GM10847 (cell line): ENCODE results near the gene ROCK2.

Experiments
- POLR2A ChIP-seq: IDR thresholded peaks from 2 replicates; pipeline ENCODE4 v1.6.1; 2011; ENCODE audit not compliant: insufficient read length; ENCODE audit errors: extremely low read depth

ROCK2 gene

GRCh38 chr2:11288431-11288830 is 56.0 kb downstream of the ROCK2 start:
- no peak for TF ChIP-seq POLR2A

DNA sequence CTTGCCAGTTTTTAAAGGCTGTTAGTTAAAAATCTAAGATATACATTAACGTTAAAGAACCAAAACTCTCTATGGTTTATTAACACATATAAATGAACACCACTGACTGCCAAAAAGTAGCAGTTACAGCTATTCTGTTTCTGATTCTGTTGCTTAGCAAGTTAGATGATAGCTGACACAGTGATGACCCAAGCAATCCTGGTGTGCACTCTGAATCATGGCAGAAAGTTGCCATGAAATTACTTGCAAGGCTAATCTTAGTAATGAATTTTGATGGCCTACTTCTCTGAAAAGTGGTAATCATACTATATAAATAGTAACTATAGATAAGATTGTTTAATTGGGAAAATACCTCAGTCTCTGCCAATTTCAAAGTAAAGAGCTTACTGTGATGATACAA is 57.7 kb downstream of the ROCK2 start:
- TF ChIP-seq POLR2A: no peak

- no peak for TF ChIP-seq POLR2A
These were observed 58.1 kb downstream of the ROCK2 start for GRCh38 chr2:11286323-11286722.

DNA sequence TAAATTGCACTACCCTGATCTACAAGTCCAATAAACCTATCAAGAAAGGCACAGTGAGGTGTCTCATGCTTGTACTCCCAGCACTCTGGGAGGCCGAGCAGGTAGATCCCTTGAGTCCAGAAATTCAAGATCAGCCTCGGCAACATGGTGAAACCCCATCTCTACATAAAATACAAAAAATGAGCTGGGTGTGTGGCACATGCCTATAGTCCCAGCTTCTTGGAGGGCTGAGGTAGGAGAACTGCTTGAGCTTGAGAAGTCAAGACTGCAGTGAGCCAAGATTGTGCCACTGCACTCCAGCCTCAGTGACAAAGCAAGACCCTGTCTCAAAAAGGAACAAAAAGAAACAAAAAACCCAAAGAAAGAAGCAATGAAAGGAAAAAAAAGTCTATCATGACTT is 58.9 kb downstream of the ROCK2 start:
- TF ChIP-seq POLR2A: no peak

GRCh38 chr2:11281186-11281585 is 63.2 kb downstream of the ROCK2 start:
- no peak for TF ChIP-seq POLR2A

DNA sequence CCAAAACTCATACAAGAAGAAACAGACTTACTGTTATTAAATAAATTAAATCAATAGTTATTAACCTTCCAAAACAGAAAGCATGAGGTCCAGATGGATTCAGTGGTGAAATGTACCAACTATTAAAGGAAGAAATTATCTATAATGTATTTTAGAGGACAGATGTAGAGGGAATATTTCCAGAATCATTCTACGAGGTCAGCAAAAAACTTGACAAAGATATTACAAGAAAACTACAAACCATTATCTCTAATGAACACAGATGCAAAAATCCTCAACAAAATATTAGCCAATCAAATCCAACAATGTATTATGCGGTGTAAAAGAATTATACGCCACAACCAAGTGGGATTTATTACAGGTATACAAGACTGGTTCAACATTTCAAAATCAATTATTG is 63.7 kb downstream of the ROCK2 start:
- TF ChIP-seq POLR2A: no peak

- TF ChIP-seq POLR2A: no peak
These were observed 65.0 kb downstream of the ROCK2 start for GRCh38 chr2:11279398-11279797.

DNA sequence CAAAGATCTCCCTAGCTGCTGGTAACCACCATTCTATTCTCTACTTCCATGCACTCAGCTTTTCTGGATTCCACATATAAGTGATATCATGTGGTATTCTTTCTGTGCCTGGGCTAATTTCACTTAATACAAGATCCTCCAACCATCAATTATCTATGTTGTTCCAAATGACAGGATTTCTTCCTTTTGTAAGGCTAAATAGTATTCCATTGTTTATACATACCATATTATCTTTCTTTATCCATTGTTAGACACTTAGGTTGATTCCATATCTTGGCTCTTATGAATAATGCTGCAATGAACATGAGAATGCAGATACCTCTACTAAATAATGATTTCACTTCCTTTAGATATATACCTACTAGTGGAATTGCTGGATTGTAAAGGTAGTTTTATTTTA is 66.2 kb downstream of the ROCK2 start:
- TF ChIP-seq POLR2A: no peak

DNA sequence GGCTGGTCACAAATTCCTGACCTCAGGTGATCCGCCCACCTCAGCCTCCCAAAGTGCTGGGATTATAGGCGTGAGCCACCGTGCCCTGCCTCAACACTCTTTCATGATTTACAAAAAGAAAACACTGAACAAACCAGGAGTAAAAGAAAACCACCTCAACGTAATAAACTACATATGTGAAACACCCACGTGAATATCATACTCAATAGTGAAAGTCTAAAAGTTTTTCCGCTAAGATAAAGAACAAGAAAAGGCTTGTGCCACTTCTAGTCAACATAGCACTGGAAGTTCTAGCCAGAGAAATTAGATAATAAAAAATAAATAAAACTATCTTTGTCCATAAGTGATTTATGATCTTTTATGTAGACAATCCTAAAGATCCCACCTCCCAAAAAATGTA is 68.5 kb downstream of the ROCK2 start:
- no peak for TF ChIP-seq POLR2A

GRCh38 chr2:11270891-11271290 is 73.5 kb downstream of the ROCK2 start:
- no peak for TF ChIP-seq POLR2A

DNA sequence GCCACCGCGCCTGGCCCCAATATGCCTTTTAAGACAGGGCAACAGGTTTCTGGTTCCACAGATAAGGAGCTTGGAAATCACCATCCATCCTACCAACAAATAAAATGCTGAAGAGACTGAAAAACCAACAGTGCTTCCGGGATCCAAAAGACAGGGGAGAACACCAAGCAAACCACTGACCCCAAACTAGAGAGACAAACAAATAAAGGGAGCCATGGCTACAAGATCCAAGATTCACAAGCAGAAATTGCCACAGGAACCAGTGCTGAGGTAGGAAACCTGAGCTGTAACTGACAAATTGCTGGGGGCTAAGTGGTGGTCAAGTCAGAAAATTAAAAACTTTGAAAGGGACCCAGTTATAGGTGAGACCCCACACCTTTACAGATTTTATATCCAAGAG is 76.5 kb downstream of the ROCK2 start:
- no peak for TF ChIP-seq POLR2A

DNA sequence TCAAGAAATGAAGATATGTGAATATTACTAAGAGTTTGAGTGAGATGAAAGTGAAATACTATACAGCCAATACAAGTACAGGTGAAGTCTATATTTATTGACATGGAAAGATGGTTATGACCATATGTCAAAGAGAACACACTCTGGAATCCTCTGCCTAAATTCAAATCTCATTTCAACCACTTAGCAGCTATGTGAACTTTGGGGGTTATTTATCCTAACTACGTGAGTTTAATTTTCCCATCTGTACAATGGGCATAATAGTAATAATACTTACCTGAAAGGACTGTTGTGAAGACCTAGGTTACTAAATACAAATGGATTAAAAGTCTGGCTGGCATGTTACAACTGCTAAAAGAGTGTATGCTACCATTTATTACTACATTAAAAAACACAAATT is 79.6 kb downstream of the ROCK2 start:
- no peak for TF ChIP-seq POLR2A

- no peak for TF ChIP-seq POLR2A
These were observed 80.4 kb downstream of the ROCK2 start for GRCh38 chr2:11264007-11264406.

DNA sequence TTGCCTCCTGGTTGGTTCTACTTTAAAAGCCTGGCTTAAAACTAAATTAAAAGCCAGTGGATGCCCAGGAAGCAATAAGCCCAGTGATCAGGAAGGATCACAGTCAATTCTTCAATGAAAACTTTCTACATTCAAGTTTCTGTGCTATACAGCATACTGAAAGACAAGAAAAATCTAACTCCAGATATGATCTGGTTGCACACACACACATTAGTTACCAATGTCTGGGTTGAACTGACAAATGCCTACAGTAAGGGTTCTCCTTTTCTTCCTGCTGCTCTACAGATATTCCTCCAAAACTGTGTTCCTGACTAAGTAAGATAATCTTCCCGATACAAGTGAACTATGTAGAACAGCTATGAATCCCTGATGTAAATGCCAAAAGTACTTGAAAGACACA is 81.3 kb downstream of the ROCK2 start:
- TF ChIP-seq POLR2A: no peak

GRCh38 chr2:11260979-11261378 is 83.5 kb downstream of the ROCK2 start:
- TF ChIP-seq POLR2A: no peak

- no peak for TF ChIP-seq POLR2A
These were observed 86.5 kb downstream of the ROCK2 start for GRCh38 chr2:11257964-11258363.

GRCh38 chr2:11257078-11257477 is 87.4 kb downstream of the ROCK2 start:
- TF ChIP-seq POLR2A: no peak

DNA sequence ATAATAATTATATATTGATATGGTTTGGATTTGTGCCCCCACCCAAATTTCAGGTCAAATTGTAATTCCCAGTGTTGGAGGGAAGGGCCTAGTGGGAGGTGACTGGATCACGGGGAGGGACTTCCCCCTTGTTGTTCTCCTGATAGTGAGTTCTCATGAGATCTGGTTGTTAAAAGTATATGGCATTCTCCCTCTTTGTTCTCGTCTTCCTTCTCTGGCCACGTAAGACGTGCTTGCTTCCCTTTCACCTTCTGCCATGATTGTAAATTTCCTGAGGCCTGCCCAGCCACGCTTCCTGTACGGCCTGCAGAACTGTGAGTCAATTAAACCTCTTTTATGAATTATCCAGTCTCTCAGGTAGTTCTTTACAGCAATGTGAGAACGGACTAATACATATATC is 88.3 kb downstream of the ROCK2 start:
- no peak for TF ChIP-seq POLR2A
